GM21576 (cell line): ENCODE results near the gene AHSG.

Experiments
- ATAC-seq: cut with Tn5 transposase; IDR thresholded peaks from one replicate; pipeline ENCODE4 v1.9.1; 2021; ENCODE audit warnings: mild to moderate bottlenecking, moderate library complexity; ENCODE audit not compliant: unreplicated experiment

Gene AHSG

GRCh38 chr3:186639778-186640472 is 27.1 kb downstream of the AHSG start, which contains the start of gene FETUB:
FETUB (plus strand) TSS chr3:186640399; CDS start chr3:186640461, 62 bp downstream.
- ATAC-seq, result no peak

GRCh38 chr3:186640473-186640818 is 27.6 kb downstream of the AHSG start:
- ATAC-seq, result no peak

- ATAC-seq, result no peak
These were observed 28.1 kb downstream of the AHSG start for GRCh38 chr3:186640929-186641328.

GRCh38 chr3:186642014-186642413 is 29.2 kb downstream of the AHSG start:
- ATAC-seq, result no peak

- ATAC-seq, result no peak
These were observed 30.6 kb downstream of the AHSG start for GRCh38 chr3:186643493-186643892.

- ATAC-seq, result no peak
These were observed 31.8 kb downstream of the AHSG start for GRCh38 chr3:186644683-186645082.

- ATAC-seq, result no peak
These were observed 33.2 kb downstream of the AHSG start for GRCh38 chr3:186646106-186646505.

GRCh38 chr3:186646841-186647240 is 34.0 kb downstream of the AHSG start:
- no peak for ATAC-seq

GRCh38 chr3:186648851-186649250 is 36.0 kb downstream of the AHSG start:
- no peak for ATAC-seq

GRCh38 chr3:186651678-186652215 is 38.9 kb downstream of the AHSG start:
- no peak for ATAC-seq

GRCh38 chr3:186653080-186653707 is 40.3 kb downstream of the AHSG start:
- peak; percentile 94 for ATAC-seq

GRCh38 chr3:186653984-186654383 is 41.1 kb downstream of the AHSG start:
- no peak for ATAC-seq

- no peak for ATAC-seq
These were observed 50.7 kb downstream of the AHSG start for GRCh38 chr3:186663361-186664118.

- ATAC-seq, result no peak
These were observed 51.2 kb downstream of the AHSG start for GRCh38 chr3:186664119-186664495.

GRCh38 chr3:186664506-186664905 is 51.6 kb downstream of the AHSG start:
- ATAC-seq, result no peak

- ATAC-seq, result no peak
These were observed 52.8 kb downstream of the AHSG start, which contains the start of gene HRG for GRCh38 chr3:186665625-186666188. HRG (plus strand) TSS chr3:186666014; CDS start chr3:186666032, 18 bp downstream.

GRCh38 chr3:186668426-186668825 is 55.6 kb downstream of the AHSG start:
- ATAC-seq, result no peak

- ATAC-seq, result no peak
These were observed 56.7 kb downstream of the AHSG start for GRCh38 chr3:186669378-186670084.

- ATAC-seq, result no peak
These were observed 57.3 kb downstream of the AHSG start for GRCh38 chr3:186670155-186670554.
